H1 (cell line): Measurements from ENCODE around the gene HTR3D.

ENCODE experiments used
- CEBPB ChIP-seq: IDR thresholded peaks from 2 replicates; pipeline ENCODE4 v1.6.1; 2012; ENCODE audit warnings: low read depth, low read length
- EP300 ChIP-seq, 2 experiments: IDR thresholded peaks; 1 replicate in 1 of 2; 2 replicates in 1 of 2; pipeline ENCODE4 v1.6.1; 2011 to 2012; ENCODE audit warnings: low read depth in 2 of 2, low read length in 2 of 2, mild to moderate bottlenecking in 2 of 2, borderline replicate concordance in 1 of 2, inconsistent platforms in 1 of 2, moderate library complexity in 1 of 2
- EZH2 ChIP-seq: fragments of 200-600 bp; sonication (generic); IDR thresholded peaks from 2 replicates; pipeline ENCODE4 v1.7.1; 2012; ENCODE audit warnings: low read depth, mild to moderate bottlenecking, moderate library complexity, low read length, inconsistent platforms; ENCODE audit not compliant: severe bottlenecking
- JUND ChIP-seq: IDR thresholded peaks from 2 replicates; pipeline ENCODE4 v1.6.1; 2011; ENCODE audit warnings: mild to moderate bottlenecking, improper control_type of control experiment, low read length
- MAFK ChIP-seq: IDR thresholded peaks from 2 replicates; pipeline ENCODE4 v1.6.1; 2012; ENCODE audit warnings: low read depth, mild to moderate bottlenecking, improper control_type of control experiment, low read length
- POLR2A ChIP-seq, 2 experiments: IDR thresholded peaks; 1 replicate in 1 of 2; 2 replicates in 1 of 2; pipeline ENCODE4 v1.6.1; 2011; ENCODE audit warnings: low read depth in 2 of 2, low read length in 2 of 2, mild to moderate bottlenecking in 2 of 2; ENCODE audit errors: control extremely low read depth in 1 of 2
- RNF2 ChIP-seq: fragments of 200-900, 300-1000 bp; sonication (generic); IDR thresholded peaks from 2 replicates; pipeline ENCODE4 v1.7.1; 2016; ENCODE audit warnings: borderline replicate concordance, low read depth, mild to moderate bottlenecking, antibody characterized with exemption, low read length; ENCODE audit not compliant: poor library complexity, severe bottlenecking; ENCODE audit errors: missing control alignments
- RXRA ChIP-seq: IDR thresholded peaks from 2 replicates; pipeline ENCODE4 v1.6.1; 2011; ENCODE audit warnings: low read depth, mild to moderate bottlenecking, low read length, moderate library complexity; ENCODE audit not compliant: insufficient read depth
- SIN3A ChIP-seq, 2 experiments: IDR thresholded peaks in 1 of 2; conservative IDR thresholded peaks in 1 of 2; 2 replicates each; pipeline ENCODE4 v1.6.1; 2011 to 2012; ENCODE audit warnings: low read length in 2 of 2, improper control_type of control experiment in 1 of 2, low read depth in 1 of 2, mild to moderate bottlenecking in 1 of 2
- SIRT6 ChIP-seq: IDR thresholded peaks from one replicate; pipeline ENCODE4 v1.7.1; 2012; ENCODE audit warnings: low read length, inconsistent platforms
- TEAD4 ChIP-seq: IDR thresholded peaks from 2 replicates; pipeline ENCODE4 v1.6.1; 2012; ENCODE audit warnings: low read depth, low read length, inconsistent platforms, mixed read lengths
- TF ChIP-seq, protein P1 (sequence below), 3 experiments: IDR thresholded peaks; 1 replicate in 2 of 3; 2 replicates in 1 of 3; pipeline versions ENCODE4 v1.5.1 to v1.6.1; 2011; ENCODE audit warnings: low read length in 3 of 3, mild to moderate bottlenecking in 3 of 3, inconsistent platforms in 2 of 3, low read depth in 1 of 3, moderate library complexity in 1 of 3; ENCODE audit not compliant: insufficient read depth in 1 of 3; ENCODE audit errors: control extremely low read depth in 1 of 3
- TF ChIP-seq, protein P2 (sequence below): IDR thresholded peaks from 2 replicates; pipeline ENCODE4 v1.6.1; 2012; ENCODE audit warnings: inconsistent platforms

DNA sequence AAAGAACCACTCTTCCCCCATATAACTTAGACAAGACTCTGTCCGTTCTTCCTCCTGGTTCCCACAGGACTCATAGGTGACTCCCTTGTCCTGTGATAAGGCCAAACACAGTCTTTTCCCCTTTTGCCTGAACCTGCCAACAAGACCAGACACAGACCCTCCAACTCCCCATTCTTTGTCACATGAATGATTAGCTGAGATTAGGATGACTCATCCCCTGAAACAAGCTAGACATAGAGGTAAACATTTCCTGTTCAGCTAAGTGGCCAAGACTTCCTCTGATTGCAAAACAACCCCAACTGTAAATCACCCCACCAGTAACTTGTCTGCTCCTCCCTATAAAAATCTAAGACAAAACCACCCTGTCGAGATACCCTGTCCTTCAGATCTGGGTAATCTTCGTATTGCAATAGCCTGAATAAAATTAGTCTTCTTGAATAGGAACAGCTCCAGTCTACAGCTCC is 53.9 kb downstream of the HTR3D start:
- TF ChIP-seq JUND, result peak; percentile 69; the same call in 1 of the 2 replicates
- no peak for TF ChIP-seq POLR2A (IDR thresholded peaks at IDR 0.05; ENCODE audit: control extremely low read depth in 1 of 2, low read depth in 2 of 2, low read length in 2 of 2)
- TF ChIP-seq, protein P1, sequence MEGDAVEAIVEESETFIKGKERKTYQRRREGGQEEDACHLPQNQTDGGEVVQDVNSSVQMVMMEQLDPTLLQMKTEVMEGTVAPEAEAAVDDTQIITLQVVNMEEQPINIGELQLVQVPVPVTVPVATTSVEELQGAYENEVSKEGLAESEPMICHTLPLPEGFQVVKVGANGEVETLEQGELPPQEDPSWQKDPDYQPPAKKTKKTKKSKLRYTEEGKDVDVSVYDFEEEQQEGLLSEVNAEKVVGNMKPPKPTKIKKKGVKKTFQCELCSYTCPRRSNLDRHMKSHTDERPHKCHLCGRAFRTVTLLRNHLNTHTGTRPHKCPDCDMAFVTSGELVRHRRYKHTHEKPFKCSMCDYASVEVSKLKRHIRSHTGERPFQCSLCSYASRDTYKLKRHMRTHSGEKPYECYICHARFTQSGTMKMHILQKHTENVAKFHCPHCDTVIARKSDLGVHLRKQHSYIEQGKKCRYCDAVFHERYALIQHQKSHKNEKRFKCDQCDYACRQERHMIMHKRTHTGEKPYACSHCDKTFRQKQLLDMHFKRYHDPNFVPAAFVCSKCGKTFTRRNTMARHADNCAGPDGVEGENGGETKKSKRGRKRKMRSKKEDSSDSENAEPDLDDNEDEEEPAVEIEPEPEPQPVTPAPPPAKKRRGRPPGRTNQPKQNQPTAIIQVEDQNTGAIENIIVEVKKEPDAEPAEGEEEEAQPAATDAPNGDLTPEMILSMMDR (IDR thresholded peaks at IDR 0.05; ENCODE audit: control extremely low read depth in 1 of 3, insufficient read depth in 1 of 3, low read depth in 1 of 3, low read length in 3 of 3), result no peak
- no peak for TF ChIP-seq EZH2
- TF ChIP-seq CEBPB, result no peak
- no peak for TF ChIP-seq TEAD4
- TF ChIP-seq EP300 (IDR thresholded peaks at IDR 0.05; ENCODE audit: borderline replicate concordance in 1 of 2, low read depth in 2 of 2, low read length in 2 of 2), result no peak
- no peak for TF ChIP-seq RNF2
- TF ChIP-seq RXRA, result no peak
- TF ChIP-seq, protein P2, sequence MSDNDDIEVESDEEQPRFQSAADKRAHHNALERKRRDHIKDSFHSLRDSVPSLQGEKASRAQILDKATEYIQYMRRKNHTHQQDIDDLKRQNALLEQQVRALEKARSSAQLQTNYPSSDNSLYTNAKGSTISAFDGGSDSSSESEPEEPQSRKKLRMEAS, result no peak
- TF ChIP-seq SIN3A (conservative IDR thresholded peaks at IDR 0.05 in 1 of 2, IDR thresholded peaks at IDR 0.05 in 1 of 2; ENCODE audit: low read depth in 1 of 2, low read length in 2 of 2), result no peak
- no peak for TF ChIP-seq SIRT6
- no peak for TF ChIP-seq MAFK
